Measurements from ENCODE around the gene ATG9A.
"Not testable (repeated sequence)": the region's sequence is repeated elsewhere in the genome, so short reads cannot be mapped to it uniquely, and the experiment has no call there.

ATG9A gene

GRCh38 chr2:219268294-219268693 lies 38.9 kb upstream of the ATG9A start:
- no peak for DNase-seq (ENCODE audit: low read depth)
- no peak for TF ChIP-seq CTCF (IDR thresholded peaks at IDR 0.05; ENCODE audit: low read depth, low read length)
- no peak for TF ChIP-seq MYC (IDR thresholded peaks at IDR 0.05; ENCODE audit: low read depth, low read length)
- TF ChIP-seq MAX (IDR thresholded peaks at IDR 0.05; ENCODE audit: low read depth, low read length) = no peak
- no peak for TF ChIP-seq POLR2A (IDR thresholded peaks at IDR 0.05; ENCODE audit: extremely low read depth, insufficient read length)
- no peak overlapping the region for H3K4me3 ChIP-seq (ENCODE audit: low read depth, low read length)

- no peak for DNase-seq (ENCODE audit: low read depth)
- TF ChIP-seq POLR2A (IDR thresholded peaks at IDR 0.05; ENCODE audit: extremely low read depth, insufficient read length) = no peak
- no peak overlapping the region for H3K4me3 ChIP-seq (ENCODE audit: low read depth, low read length)
These were observed 37.5 kb upstream of the ATG9A start for GRCh38 chr2:219266886-219267285.

- TF ChIP-seq POLR2A (IDR thresholded peaks at IDR 0.05; ENCODE audit: extremely low read depth, insufficient read length) (no peak), MAX (IDR thresholded peaks at IDR 0.05; ENCODE audit: low read depth, low read length) (no peak), CTCF (IDR thresholded peaks at IDR 0.05; ENCODE audit: low read depth, low read length) (no peak), MYC (IDR thresholded peaks at IDR 0.05; ENCODE audit: low read depth, low read length) (no peak)
- DNase-seq (ENCODE audit: low read depth) = no peak
- no peak overlapping the region for H3K4me3 ChIP-seq (ENCODE audit: low read depth, low read length)
These were observed 36.8 kb upstream of the ATG9A start for GRCh38 chr2:219266232-219266631.

- peak; percentile 44 for DNase-seq (ENCODE audit: low read depth)
- no peak overlapping the region for H3K4me3 ChIP-seq (ENCODE audit: low read depth, low read length)
- TF ChIP-seq POLR2A (IDR thresholded peaks at IDR 0.05; ENCODE audit: extremely low read depth, insufficient read length) (no peak), MAX (IDR thresholded peaks at IDR 0.05; ENCODE audit: low read depth, low read length) (no peak), MYC (IDR thresholded peaks at IDR 0.05; ENCODE audit: low read depth, low read length) (no peak), CTCF (IDR thresholded peaks at IDR 0.05; ENCODE audit: low read depth, low read length) (no peak)
These were observed 31.8 kb upstream of the ATG9A start for GRCh38 chr2:219261024-219261855.

GRCh38 chr2:219258942-219259341 lies 29.5 kb upstream of the ATG9A start:
- not testable (repeated sequence) for H3K4me3 ChIP-seq (ENCODE audit: low read depth, low read length); DNase-seq (ENCODE audit: low read depth)

- no peak for TF ChIP-seq CTCF (IDR thresholded peaks at IDR 0.05; ENCODE audit: low read depth, low read length)
- TF ChIP-seq MYC (IDR thresholded peaks at IDR 0.05; ENCODE audit: low read depth, low read length) = no peak
- no peak for TF ChIP-seq MAX (IDR thresholded peaks at IDR 0.05; ENCODE audit: low read depth, low read length)
- TF ChIP-seq POLR2A (IDR thresholded peaks at IDR 0.05; ENCODE audit: extremely low read depth, insufficient read length) = no peak
- peak; percentile 79 for DNase-seq (ENCODE audit: low read depth)
- H3K4me3 ChIP-seq (ENCODE audit: low read depth, low read length) = peak overlapping the region; percentile 41
These were observed 25.3 kb upstream of the ATG9A start for GRCh38 chr2:219254590-219255201.
